H1 (cell line): Measurements from ENCODE around the gene SPATS2L. TPM values are rescaled to one million over a fixed set of nuclear protein-coding genes. Genes with fewer than 3 reads are reported as not detected.

ENCODE experiments used
- CTCF ChIA-PET: fragments of 300-600 bp; sonication (Branson Sonifier 250); formaldehyde crosslinking; loops from one replicate; lab custom pipeline; 2021; ENCODE audit not compliant: partially characterized antibody; lab: Charles Lee
- POLR2A ChIA-PET: fragments of 300-600 bp; sonication (Branson Sonifier 250); formaldehyde crosslinking; loops from one replicate; lab custom pipeline; 2021; ENCODE audit warnings: inconsistent platforms; ENCODE audit not compliant: partially characterized antibody; lab: Charles Lee
- DNase-seq, 2 experiments: peaks; one replicate each; pipeline versions ENCODE4 v3.0.0 to v3.0.0-alpha.2; 2010 to 2022; ENCODE audit warnings: low spot score in 2 of 2, low read depth in 1 of 2, mixed read lengths in 1 of 2
- FAIRE-seq: peaks from 2 replicates; lab custom pipeline; 2011; peaks lifted over from hg19 to GRCh38; lab: Jason Lieb, UNC
- H2AFZ ChIP-seq: 2 replicates; pipeline ENCODE4 v1.8.1; 2012; ENCODE audit warnings: low read length, inconsistent platforms
- H2AK5ac ChIP-seq: 2 replicates; pipeline ENCODE4 v1.6.1; 2013; ENCODE audit warnings: low read depth, low read length
- H2BK120ac ChIP-seq: replicated peaks from 2 replicates; pipeline ENCODE3; 2013; ENCODE audit warnings: low read depth, low read length, inconsistent platforms
- H2BK12ac ChIP-seq: 2 replicates; pipeline ENCODE4 v1.6.1; 2013; ENCODE audit warnings: low read depth, low read length
- H2BK15ac ChIP-seq: 2 replicates; pipeline ENCODE4 v1.6.1; 2013; ENCODE audit warnings: low read length
- H2BK20ac ChIP-seq: 2 replicates; pipeline ENCODE4 v1.6.1; 2013; ENCODE audit warnings: low read length
- H2BK5ac ChIP-seq: 2 replicates; pipeline ENCODE4 v1.6.1; 2013; ENCODE audit warnings: low read depth, low read length
- H3K14ac ChIP-seq: 2 replicates; pipeline ENCODE4 v1.6.1; 2013; ENCODE audit warnings: inconsistent platforms; ENCODE audit not compliant: insufficient read length
- H3K18ac ChIP-seq: 2 replicates; pipeline ENCODE4 v1.6.1; 2013; ENCODE audit warnings: low read length; ENCODE audit errors: extremely low read depth
- H3K23ac ChIP-seq: 2 replicates; pipeline ENCODE4 v1.6.1; 2013; ENCODE audit warnings: inconsistent platforms; ENCODE audit not compliant: insufficient read length
- H3K23me2 ChIP-seq: 2 replicates; pipeline ENCODE4 v1.6.1; 2013; ENCODE audit warnings: low read depth, low read length
- H3K27ac ChIP-seq: 2 replicates; pipeline ENCODE4 v1.6.1; 2011; ENCODE audit warnings: low read depth, low read length, inconsistent platforms
- H3K27me3 ChIP-seq, 4 experiments: replicated peaks in 1 of 4; 1 replicate in 1 of 4; 2 replicates in 3 of 4; pipeline versions ENCODE4 v1.6.1 to v1.8.1; 2011 to 2013; ENCODE audit warnings: low read length in 3 of 4, mild to moderate bottlenecking in 3 of 4, inconsistent platforms in 2 of 4, mixed read lengths in 2 of 4, moderate library complexity in 1 of 4; ENCODE audit not compliant: control insufficient read depth in 3 of 4, insufficient read depth in 3 of 4; ENCODE audit errors: extremely low read depth in 1 of 4
- H3K36me3 ChIP-seq, 4 experiments: 2 replicates each; pipeline versions ENCODE4 v1.6.1 to v1.8.1; 2011 to 2013; ENCODE audit warnings: mild to moderate bottlenecking in 4 of 4, low read length in 3 of 4, moderate library complexity in 2 of 4, control low read depth in 1 of 4, inconsistent platforms in 1 of 4; ENCODE audit not compliant: insufficient read depth in 4 of 4, control insufficient read depth in 2 of 4
- H3K4ac ChIP-seq: replicated peaks from 2 replicates; pipeline ENCODE3; 2013; ENCODE audit warnings: low read length, low read depth, mixed read lengths, inconsistent platforms; ENCODE audit not compliant: insufficient read length
- H3K4me1 ChIP-seq, 4 experiments: replicated peaks in 1 of 4; 1 replicate in 1 of 4; 2 replicates in 3 of 4; pipeline versions ENCODE4 v1.6.1 to v1.8.1; 2011 to 2013; ENCODE audit warnings: low read length in 3 of 4, inconsistent platforms in 2 of 4, mixed read lengths in 1 of 4; ENCODE audit not compliant: insufficient read depth in 4 of 4, control insufficient read depth in 3 of 4
- H3K4me2 ChIP-seq, 2 experiments: 2 replicates each; pipeline versions ENCODE4 v1.6.1 to v1.8.1; 2011 to 2013; ENCODE audit warnings: low read depth in 2 of 2, low read length in 2 of 2, control low read depth in 1 of 2, inconsistent platforms in 1 of 2, mild to moderate bottlenecking in 1 of 2; ENCODE audit not compliant: insufficient read depth in 1 of 2
- H3K4me3 ChIP-seq, 4 experiments: fragments of 200-600, 300-600 bp in 1 of 4; sonication (generic), shearing (Covaris generic), sonication (Bioruptor Twin) in 1 of 4; 2 replicates each; pipeline versions ENCODE4 v1.5.1 to v1.8.1; 2011 to 2016; ENCODE audit warnings: low read length in 4 of 4, low read depth in 3 of 4, control low read depth in 2 of 4, inconsistent platforms in 2 of 4, mild to moderate bottlenecking in 2 of 4, mixed read lengths in 1 of 4, moderate library complexity in 1 of 4; ENCODE audit not compliant: insufficient read depth in 2 of 4; ENCODE audit errors: extremely low read depth in 1 of 4
- H3K56ac ChIP-seq: replicated peaks from 2 replicates; pipeline ENCODE3; 2013; ENCODE audit warnings: low read depth, mild to moderate bottlenecking, mixed read lengths, low read length, inconsistent platforms; ENCODE audit not compliant: insufficient read length
- H3K79me1 ChIP-seq: 2 replicates; pipeline ENCODE4 v1.6.1; 2013; ENCODE audit warnings: low read depth, low read length, control low read depth
- H3K79me2 ChIP-seq, 2 experiments: 2 replicates each; pipeline versions ENCODE4 v1.6.1 to v1.8.1; 2012 to 2013; ENCODE audit warnings: low read length in 2 of 2, mild to moderate bottlenecking in 2 of 2, inconsistent platforms in 1 of 2; ENCODE audit not compliant: insufficient read depth in 2 of 2, control insufficient read depth in 1 of 2
- H3K9ac ChIP-seq, 4 experiments: replicated peaks in 1 of 4; 1 replicate in 1 of 4; 2 replicates in 3 of 4; pipeline versions ENCODE4 v1.6.1 to v1.8.1; 2011 to 2013; ENCODE audit warnings: low read depth in 3 of 4, low read length in 3 of 4, control low read depth in 2 of 4, mild to moderate bottlenecking in 2 of 4, moderate library complexity in 2 of 4, inconsistent platforms in 1 of 4; ENCODE audit errors: extremely low read depth in 1 of 4
- H3K9me3 ChIP-seq, 2 experiments: 2 replicates each; pipeline versions ENCODE4 v1.6.1 to v1.8.1; 2012 to 2013; ENCODE audit warnings: mild to moderate bottlenecking in 2 of 2, moderate library complexity in 2 of 2, control low read depth in 1 of 2, inconsistent platforms in 1 of 2, low read depth in 1 of 2, low read length in 1 of 2, mixed read lengths in 1 of 2; ENCODE audit not compliant: insufficient read depth in 2 of 2
- H4K20me1 ChIP-seq, 2 experiments: replicated peaks in 1 of 2; 2 replicates each; pipeline versions ENCODE3 to v1.8.1; 2011 to 2013; ENCODE audit warnings: inconsistent platforms in 2 of 2, low read length in 2 of 2, mild to moderate bottlenecking in 1 of 2; ENCODE audit not compliant: insufficient read depth in 2 of 2, control insufficient read depth in 1 of 2
- H4K5ac ChIP-seq: 2 replicates; pipeline ENCODE4 v1.6.1; 2013; ENCODE audit warnings: low read length, low read depth, mixed read lengths, inconsistent platforms; ENCODE audit not compliant: insufficient read length
- H4K8ac ChIP-seq: 2 replicates; pipeline ENCODE4 v1.8.0; 2013; ENCODE audit warnings: mild to moderate bottlenecking, moderate library complexity, low read length, inconsistent platforms; ENCODE audit not compliant: insufficient read depth; ENCODE audit errors: extremely low read depth
- H4K91ac ChIP-seq: replicated peaks from 2 replicates; pipeline ENCODE3; 2013; ENCODE audit warnings: low read length, mixed read lengths, inconsistent platforms; ENCODE audit not compliant: insufficient read length
- CHD1 ChIP-seq: IDR thresholded peaks from 2 replicates; pipeline ENCODE4 v1.6.1; 2012; ENCODE audit warnings: low read depth, low read length, improper control_type of control experiment
- CREB1 ChIP-seq: IDR thresholded peaks from 2 replicates; pipeline ENCODE4 v1.6.1; 2012; ENCODE audit warnings: inconsistent platforms
- POLR2AphosphoS5 ChIP-seq: IDR thresholded peaks from 2 replicates; pipeline ENCODE4 v1.6.1; 2011; ENCODE audit warnings: low read depth, low read length
- WGBS, 2 experiments: shearing (Covaris generic) in 1 of 2; methylation state at CpG; one replicate each; pipeline versions ENCODE4 v1.1.6 to v1.1.7; 2013 to 2015; ENCODE audit warnings: low lambda C conversion rate in 2 of 2, mixed read lengths in 2 of 2, inconsistent platforms in 1 of 2, low coverage in 1 of 2, missing lambda C conversion rate in 1 of 2; ENCODE audit not compliant: insufficient replicate concordance in 2 of 2, insufficient coverage in 1 of 2, insufficient read length in 1 of 2; ENCODE audit errors: extremely low coverage in 1 of 2, missing lambda C conversion rate in 1 of 2; 5-methylcytosine and 5-hydroxymethylcytosine counted together
- polyA plus RNA-seq, 7 experiments: library from polyadenylated mRNA; depleted of rRNA in 3 of 7; stranded (reverse) in 5 of 7; unstranded in 2 of 7; fragments of >200 nt in 5 of 7; fragments of 200-250 nt in 2 of 7; gene quantifications; 1 replicate in 5 of 7; 2 replicates in 1 of 7; 4 replicates in 1 of 7; pipeline versions ENCODE4 v1.2.1 to v1.2.3, GENCODE V29; 2011 to 2013; ENCODE audit warnings: missing spikeins in 2 of 7, mixed read lengths in 2 of 7
- total RNA-seq: library from RNA; stranded (reverse); fragmentation: NEBNext Ultra II Directional; extraction: Animal tissue kit (Norgen Biotek cat#: 25700); gene quantifications from 2 replicates; pipeline ENCODE4 v1.2.1, GENCODE V29; 2021

The SPATS2L gene
- total and polyA plus RNA-seq, 2 of the 8 experiments (the other 6 are each of a cell fraction or from before 2014, with no cell fraction given), result 67.3 to 189 TPM

DNA sequence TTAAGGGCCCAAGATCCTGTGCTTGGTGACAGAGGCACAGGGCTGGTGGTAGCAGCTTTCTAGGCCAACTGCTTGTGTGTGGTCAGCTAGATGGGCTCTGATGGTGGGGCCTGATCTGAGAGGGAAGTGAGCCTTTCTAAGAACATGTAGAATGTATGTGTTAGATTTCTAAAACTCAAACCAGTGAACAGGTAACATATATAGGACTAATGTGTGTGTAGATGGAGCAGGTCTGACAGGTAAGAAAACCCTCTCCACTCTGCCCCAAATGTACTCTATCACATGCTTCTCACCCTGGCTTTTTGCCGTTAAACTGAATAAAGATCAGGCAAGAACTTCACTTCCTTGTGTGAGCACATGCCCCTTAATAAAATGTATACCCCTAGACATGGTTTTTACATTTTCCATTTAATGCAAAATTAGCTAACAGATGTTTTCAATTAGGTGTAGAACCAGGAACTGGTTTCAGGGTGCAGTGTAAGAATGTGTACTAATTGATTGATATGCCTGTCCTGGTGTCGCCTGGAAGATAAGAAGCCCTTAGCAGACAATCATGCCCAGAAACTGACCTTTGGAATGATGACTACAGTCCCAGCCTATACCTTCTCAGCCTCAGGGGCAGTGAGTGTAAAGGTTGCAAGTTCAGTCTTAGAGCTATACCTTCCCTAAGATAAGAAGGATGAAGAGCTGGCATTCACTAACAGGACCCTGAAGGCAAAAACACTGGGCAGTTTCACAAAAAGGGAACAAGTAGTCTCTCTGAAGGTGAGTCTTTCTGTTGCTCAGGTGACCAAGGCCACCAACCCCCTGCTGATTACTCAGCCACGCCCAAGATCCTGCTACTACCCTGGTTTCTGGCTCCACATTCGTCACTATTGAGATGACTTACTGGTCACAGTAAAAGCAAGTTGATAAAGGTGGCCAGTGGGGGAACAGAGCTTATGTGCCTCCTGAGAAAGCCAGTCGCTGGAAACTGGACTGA is 71.2 kb downstream of the SPATS2L start:
- Histone ChIP-seq H3K27ac (no peak overlapping the region; the same call in 1 of the 2 replicates), H2BK12ac (peak overlapping the region; percentile 55; the same call in 1 of the 2 replicates), H3K18ac (no peak overlapping the region), H2AFZ (no peak overlapping the region), H3K56ac (no peak overlapping the region), H3K14ac (no peak overlapping the region), H3K36me3 (peaks cover 0 to 1% (median 0%) of the 10 kb centered on the region in 4 experiments; a peak in 1 of 8 replicates), H2BK20ac (no peak overlapping the region), H4K5ac (no peak overlapping the region), H3K79me1 (peaks cover 5% of the 10 kb centered on the region; the same call in 1 of the 2 replicates), H3K79me2 (peaks cover 0 to 96% of the 10 kb centered on the region in 2 experiments; a peak in 3 of 4 replicates), H4K20me1 (no peaks in the 10 kb centered on the region), H4K91ac (no peak overlapping the region), H3K4me1 (peaks cover 15 to 45% (median 36%) of the 10 kb centered on the region in 4 experiments), H2BK120ac (no peak overlapping the region), H3K27me3 (no peaks in the 10 kb centered on the region), H3K9ac (no peak overlapping the region), H3K23ac (no peak overlapping the region), H3K4me3 (no peak overlapping the region)
- no peak for DNase-seq
- WGBS, 2 experiments, result 81% methylated on average over 5 of the region's 5 CpGs; no CpG with 5 or more reads in 1 of the 2 experiments
- TF ChIP-seq POLR2AphosphoS5, result 0 out of 2 replicates have a peak, but pooled peaks have one; percentile 29
- TF ChIP-seq CREB1, result no peak
- TF ChIP-seq CHD1, result no peak
- TF ChIP-seq, all 59 proteins: peak for 1
- Histone ChIP-seq H3K9me3 (no peaks in the 10 kb centered on the region), H4K8ac (no peak overlapping the region), H3K4me2 (peak overlapping the region in 1 of 2 experiments; percentile 70; a peak in 1 of 4 replicates), H3K23me2 (no peaks in the 10 kb centered on the region), H3K4ac (no peak overlapping the region), H2AK5ac (no peak overlapping the region), H2BK15ac (no peak overlapping the region), H2BK5ac (no peak overlapping the region)
- FAIRE-seq, result no peak
- CTCF ChIA-PET, result interaction anchor here (0.6 to 1.8 kb wide), 9 partner anchors 8 to 392 kb away, joined by 3 to 7 read pairs (median 4); no protein-coding TSS in a partner anchor
- POLR2A ChIA-PET, result no interaction called here
